GM23338 (cell line): ENCODE measurements around the gene PCBP3. TPM values are rescaled to one million over a fixed set of nuclear protein-coding genes. Genes with fewer than 3 reads are reported as not detected.

Experiments
- ATAC-seq: fragments of 200-7000 bp; cut with Tn5 transposase; 3 replicates; pipeline ENCODE4 v1.9.1; 2020
- DNase-seq: peaks from one replicate; pipeline ENCODE4 v3.0.0-alpha.2; 2015; ENCODE audit warnings: low spot score
- H2AFZ ChIP-seq: fragments of 200-600 bp; sonication (generic); 2 replicates; pipeline ENCODE4 v1.8.0; 2016; ENCODE audit warnings: antibody characterized with exemption, mild to moderate bottlenecking, moderate library complexity
- H3F3A ChIP-seq: fragments of 200-600 bp; sonication (generic); replicated peaks from 2 replicates; pipeline ENCODE4 v1.8.0; 2017; ENCODE audit warnings: antibody characterized with exemption, mixed run types, low read depth
- H3K27ac ChIP-seq: fragments of 200-600 bp; sonication (generic); 2 replicates; pipeline ENCODE4 v1.6.1; 2016; ENCODE audit warnings: low read depth
- H3K27me3 ChIP-seq: fragments of 200-600 bp; sonication (generic); 2 replicates; pipeline ENCODE4 v1.8.0; 2016; ENCODE audit warnings: mild to moderate bottlenecking, mixed run types, moderate library complexity; ENCODE audit not compliant: insufficient read depth
- H3K36me3 ChIP-seq: fragments of 200-600 bp; sonication (generic); 2 replicates; pipeline ENCODE4 v1.8.0; 2016; ENCODE audit warnings: mild to moderate bottlenecking; ENCODE audit not compliant: insufficient read depth
- H3K4me1 ChIP-seq: fragments of 200-600 bp; sonication (generic); 2 replicates; pipeline ENCODE4 v1.8.0; 2016; ENCODE audit warnings: mild to moderate bottlenecking, moderate library complexity; ENCODE audit not compliant: insufficient read depth
- H3K4me2 ChIP-seq: fragments of 200-600 bp; sonication (generic); 2 replicates; pipeline ENCODE4 v1.7.1; 2017; ENCODE audit warnings: mixed run types
- H3K4me3 ChIP-seq: fragments of 200-600 bp; sonication (generic); 2 replicates; pipeline ENCODE4 v1.6.1; 2016; ENCODE audit warnings: mixed run types
- H3K79me2 ChIP-seq: fragments of 200-600 bp; sonication (generic); replicated peaks from 2 replicates; pipeline ENCODE4 v1.8.0; 2017; ENCODE audit warnings: mild to moderate bottlenecking; ENCODE audit not compliant: insufficient read depth
- H3K9me2 ChIP-seq: fragments of 200-600 bp; sonication (generic); 2 replicates; pipeline ENCODE4 v1.8.0; 2017; ENCODE audit not compliant: insufficient read depth
- H4K20me1 ChIP-seq: fragments of 200-600 bp; sonication (generic); replicated peaks from 2 replicates; pipeline ENCODE4 v1.8.0; 2017; ENCODE audit warnings: mild to moderate bottlenecking; ENCODE audit not compliant: insufficient read depth
- H3K27ac Mint-ChIP-seq: 2 replicates; pipeline ENCODE4 v1.8.0; 2020; ENCODE audit warnings: inconsistent platforms, mild to moderate bottlenecking, moderate library complexity, mixed read lengths
- H3K27me3 Mint-ChIP-seq: 3 replicates; pipeline ENCODE4 v1.8.0; 2022; ENCODE audit warnings: low read depth, mild to moderate bottlenecking, moderate library complexity, mixed read lengths, inconsistent platforms; ENCODE audit not compliant: insufficient read depth, poor library complexity
- H3K36me3 Mint-ChIP-seq: 3 replicates; pipeline ENCODE4 v1.8.0; 2021; ENCODE audit warnings: low read depth, mild to moderate bottlenecking, inconsistent platforms, moderate library complexity, mixed read lengths
- H3K4me1 Mint-ChIP-seq: 3 replicates; pipeline ENCODE4 v1.8.0; 2020; ENCODE audit warnings: mild to moderate bottlenecking, inconsistent platforms, mixed read lengths
- H3K4me3 Mint-ChIP-seq: 3 replicates; pipeline ENCODE4 v1.8.0; 2021; ENCODE audit warnings: moderate library complexity, mild to moderate bottlenecking, inconsistent platforms, mixed read lengths
- H3K9me3 Mint-ChIP-seq: 3 replicates; pipeline ENCODE4 v1.8.0; 2020; ENCODE audit warnings: moderate library complexity, mild to moderate bottlenecking, inconsistent platforms, mixed read lengths
- CREB1 ChIP-seq: fragments of 250-450 bp; sonication (Bioruptor Pico); IDR thresholded peaks from 2 replicates; pipeline ENCODE4 v1.5.0; 2020; ENCODE audit warnings: low read depth, mild to moderate bottlenecking, moderate library complexity
- CTCF ChIP-seq, 2 experiments: fragments of 200-600 bp in 1 of 2; sonication (generic) in 1 of 2; conservative IDR thresholded peaks; 2 replicates each; pipeline versions ENCODE4 v1.5.1 to v1.6.1; 2016 to 2017; ENCODE audit warnings: antibody characterized with exemption in 2 of 2, low read depth in 2 of 2, mild to moderate bottlenecking in 2 of 2, moderate library complexity in 1 of 2
- EZH2 ChIP-seq: fragments of 200-600 bp; sonication (generic); IDR thresholded peaks from one replicate; pipeline ENCODE4 v1.8.0; 2017; ENCODE audit warnings: antibody characterized with exemption, mild to moderate bottlenecking, low read depth; ENCODE audit not compliant: unreplicated experiment
- EZH2phosphoT487 ChIP-seq: fragments of 200-600 bp; sonication (generic); IDR thresholded peaks from one replicate; pipeline ENCODE4 v1.8.1; 2018; ENCODE audit warnings: antibody characterized with exemption; ENCODE audit not compliant: unreplicated experiment
- JUNB ChIP-seq: IDR thresholded peaks from one replicate; pipeline ENCODE4 v1.6.1; 2016; ENCODE audit warnings: antibody characterized with exemption; ENCODE audit not compliant: unreplicated experiment
- POLR2AphosphoS5 ChIP-seq: IDR thresholded peaks from 2 replicates; pipeline ENCODE4 v1.6.1; 2016; ENCODE audit warnings: antibody characterized with exemption, low read depth
- REST ChIP-seq: IDR thresholded peaks from one replicate; pipeline ENCODE4 v1.6.1; 2018; ENCODE audit warnings: antibody characterized with exemption; ENCODE audit not compliant: unreplicated experiment
- STAT1 ChIP-seq: IDR thresholded peaks from one replicate; pipeline ENCODE4 v1.6.1; 2016; ENCODE audit warnings: antibody characterized with exemption; ENCODE audit not compliant: unreplicated experiment
- polyA plus RNA-seq: library from polyadenylated mRNA; unstranded; fragments of >200 nt; fragmentation: Nextera tagmentation; extraction: Ambion mirVana; gene quantifications from 2 replicates; pipeline ENCODE4 v1.2.1, GENCODE V29; 2016
- total RNA-seq: library from RNA; depleted of rRNA; stranded (reverse); fragments of >200 nt; shearing (Covaris generic); gene quantifications from 2 replicates; pipeline ENCODE4 v1.2.3, GENCODE V29; 2014
- TF ChIP-seq, protein P1 (sequence below): fragments of 250-450 bp; sonication (Bioruptor Pico); IDR thresholded peaks from 2 replicates; pipeline ENCODE4 v1.5.0; 2020; ENCODE audit warnings: mild to moderate bottlenecking, moderate library complexity
- TF ChIP-seq, protein P2 (sequence below): IDR thresholded peaks from 2 replicates; pipeline ENCODE4 v1.6.1; 2016; ENCODE audit warnings: antibody characterized with exemption

PCBP3 gene
- total and polyA plus RNA-seq, 2 experiments from 2014 or later = 7.1 to 9.1 TPM

GRCh38 chr21:45875881-45876280 is 232.4 kb downstream of the PCBP3 start (continued):
- TF ChIP-seq, protein P1, sequence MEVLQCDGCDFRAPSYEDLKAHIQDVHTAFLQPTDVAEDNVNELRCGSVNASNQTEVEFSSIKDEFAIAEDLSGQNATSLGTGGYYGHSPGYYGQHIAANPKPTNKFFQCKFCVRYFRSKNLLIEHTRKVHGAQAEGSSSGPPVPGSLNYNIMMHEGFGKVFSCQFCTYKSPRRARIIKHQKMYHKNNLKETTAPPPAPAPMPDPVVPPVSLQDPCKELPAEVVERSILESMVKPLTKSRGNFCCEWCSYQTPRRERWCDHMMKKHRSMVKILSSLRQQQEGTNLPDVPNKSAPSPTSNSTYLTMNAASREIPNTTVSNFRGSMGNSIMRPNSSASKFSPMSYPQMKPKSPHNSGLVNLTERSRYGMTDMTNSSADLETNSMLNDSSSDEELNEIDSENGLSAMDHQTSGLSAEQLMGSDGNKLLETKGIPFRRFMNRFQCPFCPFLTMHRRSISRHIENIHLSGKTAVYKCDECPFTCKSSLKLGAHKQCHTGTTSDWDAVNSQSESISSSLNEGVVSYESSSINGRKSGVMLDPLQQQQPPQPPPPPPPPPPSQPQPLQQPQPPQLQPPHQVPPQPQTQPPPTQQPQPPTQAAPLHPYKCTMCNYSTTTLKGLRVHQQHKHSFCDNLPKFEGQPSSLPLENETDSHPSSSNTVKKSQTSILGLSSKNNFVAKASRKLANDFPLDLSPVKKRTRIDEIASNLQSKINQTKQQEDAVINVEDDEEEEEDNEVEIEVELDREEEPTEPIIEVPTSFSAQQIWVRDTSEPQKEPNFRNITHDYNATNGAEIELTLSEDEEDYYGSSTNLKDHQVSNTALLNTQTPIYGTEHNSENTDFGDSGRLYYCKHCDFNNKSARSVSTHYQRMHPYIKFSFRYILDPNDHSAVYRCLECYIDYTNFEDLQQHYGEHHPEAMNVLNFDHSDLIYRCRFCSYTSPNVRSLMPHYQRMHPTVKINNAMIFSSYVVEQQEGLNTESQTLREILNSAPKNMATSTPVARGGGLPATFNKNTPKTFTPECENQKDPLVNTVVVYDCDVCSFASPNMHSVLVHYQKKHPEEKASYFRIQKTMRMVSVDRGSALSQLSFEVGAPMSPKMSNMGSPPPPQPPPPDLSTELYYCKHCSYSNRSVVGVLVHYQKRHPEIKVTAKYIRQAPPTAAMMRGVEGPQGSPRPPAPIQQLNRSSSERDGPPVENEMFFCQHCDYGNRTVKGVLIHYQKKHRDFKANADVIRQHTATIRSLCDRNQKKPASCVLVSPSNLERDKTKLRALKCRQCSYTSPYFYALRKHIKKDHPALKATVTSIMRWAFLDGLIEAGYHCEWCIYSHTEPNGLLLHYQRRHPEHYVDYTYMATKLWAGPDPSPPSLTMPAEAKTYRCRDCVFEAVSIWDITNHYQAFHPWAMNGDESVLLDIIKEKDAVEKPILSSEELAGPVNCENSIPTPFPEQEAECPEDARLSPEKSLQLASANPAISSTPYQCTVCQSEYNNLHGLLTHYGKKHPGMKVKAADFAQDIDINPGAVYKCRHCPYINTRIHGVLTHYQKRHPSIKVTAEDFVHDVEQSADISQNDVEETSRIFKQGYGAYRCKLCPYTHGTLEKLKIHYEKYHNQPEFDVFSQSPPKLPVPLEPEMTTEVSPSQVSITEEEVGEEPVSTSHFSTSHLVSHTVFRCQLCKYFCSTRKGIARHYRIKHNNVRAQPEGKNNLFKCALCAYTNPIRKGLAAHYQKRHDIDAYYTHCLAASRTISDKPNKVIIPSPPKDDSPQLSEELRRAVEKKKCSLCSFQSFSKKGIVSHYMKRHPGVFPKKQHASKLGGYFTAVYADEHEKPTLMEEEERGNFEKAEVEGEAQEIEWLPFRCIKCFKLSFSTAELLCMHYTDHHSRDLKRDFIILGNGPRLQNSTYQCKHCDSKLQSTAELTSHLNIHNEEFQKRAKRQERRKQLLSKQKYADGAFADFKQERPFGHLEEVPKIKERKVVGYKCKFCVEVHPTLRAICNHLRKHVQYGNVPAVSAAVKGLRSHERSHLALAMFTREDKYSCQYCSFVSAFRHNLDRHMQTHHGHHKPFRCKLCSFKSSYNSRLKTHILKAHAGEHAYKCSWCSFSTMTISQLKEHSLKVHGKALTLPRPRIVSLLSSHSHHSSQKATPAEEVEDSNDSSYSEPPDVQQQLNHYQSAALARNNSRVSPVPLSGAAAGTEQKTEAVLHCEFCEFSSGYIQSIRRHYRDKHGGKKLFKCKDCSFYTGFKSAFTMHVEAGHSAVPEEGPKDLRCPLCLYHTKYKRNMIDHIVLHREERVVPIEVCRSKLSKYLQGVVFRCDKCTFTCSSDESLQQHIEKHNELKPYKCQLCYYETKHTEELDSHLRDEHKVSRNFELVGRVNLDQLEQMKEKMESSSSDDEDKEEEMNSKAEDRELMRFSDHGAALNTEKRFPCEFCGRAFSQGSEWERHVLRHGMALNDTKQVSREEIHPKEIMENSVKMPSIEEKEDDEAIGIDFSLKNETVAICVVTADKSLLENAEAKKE (CRISPR knock-in tag) = no peak
- TF ChIP-seq JUNB (no peak), EZH2 (no peak), CTCF (conservative IDR thresholded peaks at IDR 0.05; ENCODE audit: low read depth in 2 of 2) (no peak), CREB1 (CRISPR knock-in tag) (no peak), STAT1 (no peak)

- ATAC-seq (no peak), DNase-seq (no peak)
- Mint-ChIP-seq H3K27me3 (peaks cover 5% of the 10 kb centered on the region), H3K27ac (no peak overlapping the region), H3K36me3 (no peaks in the 10 kb centered on the region), H3K4me1 (peaks cover 2% of the 10 kb centered on the region; the same call in 1 of the 3 replicates), H3K9me3 (no peaks in the 10 kb centered on the region), H3K4me3 (no peak overlapping the region)
- Histone ChIP-seq H2AFZ (no peak overlapping the region), H3K4me3 (no peak overlapping the region), H3K27ac (no peak overlapping the region), H4K20me1 (no peaks in the 10 kb centered on the region), H3K4me1 (no peaks in the 10 kb centered on the region), H3K79me2 (no peaks in the 10 kb centered on the region), H3K9me2 (no peaks in the 10 kb centered on the region), H3K4me2 (no peak overlapping the region), H3K36me3 (no peaks in the 10 kb centered on the region), H3K27me3 (no peaks in the 10 kb centered on the region), H3F3A (no peaks in the 10 kb centered on the region)
- TF ChIP-seq CREB1 (CRISPR knock-in tag) = no peak
- TF ChIP-seq POLR2AphosphoS5 = no peak
- no peak for TF ChIP-seq EZH2phosphoT487
- TF ChIP-seq REST = no peak
- TF ChIP-seq, protein P2, sequence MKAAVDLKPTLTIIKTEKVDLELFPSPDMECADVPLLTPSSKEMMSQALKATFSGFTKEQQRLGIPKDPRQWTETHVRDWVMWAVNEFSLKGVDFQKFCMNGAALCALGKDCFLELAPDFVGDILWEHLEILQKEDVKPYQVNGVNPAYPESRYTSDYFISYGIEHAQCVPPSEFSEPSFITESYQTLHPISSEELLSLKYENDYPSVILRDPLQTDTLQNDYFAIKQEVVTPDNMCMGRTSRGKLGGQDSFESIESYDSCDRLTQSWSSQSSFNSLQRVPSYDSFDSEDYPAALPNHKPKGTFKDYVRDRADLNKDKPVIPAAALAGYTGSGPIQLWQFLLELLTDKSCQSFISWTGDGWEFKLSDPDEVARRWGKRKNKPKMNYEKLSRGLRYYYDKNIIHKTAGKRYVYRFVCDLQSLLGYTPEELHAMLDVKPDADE = no peak
- no peak for TF ChIP-seq STAT1
These were observed 233.1 kb downstream of the PCBP3 start for GRCh38 chr21:45876381-45877170.
